NCI-H226 (cell line): ENCODE measurements around the gene ZDHHC11B.
"Not testable (repeated sequence)": the region's sequence is repeated elsewhere in the genome, so short reads cannot be mapped to it uniquely, and the experiment has no call there.

Source experiments
- DNase-seq: peaks from one replicate; pipeline ENCODE4 v3.0.0-alpha.2; 2015

The ZDHHC11B gene

DNA sequence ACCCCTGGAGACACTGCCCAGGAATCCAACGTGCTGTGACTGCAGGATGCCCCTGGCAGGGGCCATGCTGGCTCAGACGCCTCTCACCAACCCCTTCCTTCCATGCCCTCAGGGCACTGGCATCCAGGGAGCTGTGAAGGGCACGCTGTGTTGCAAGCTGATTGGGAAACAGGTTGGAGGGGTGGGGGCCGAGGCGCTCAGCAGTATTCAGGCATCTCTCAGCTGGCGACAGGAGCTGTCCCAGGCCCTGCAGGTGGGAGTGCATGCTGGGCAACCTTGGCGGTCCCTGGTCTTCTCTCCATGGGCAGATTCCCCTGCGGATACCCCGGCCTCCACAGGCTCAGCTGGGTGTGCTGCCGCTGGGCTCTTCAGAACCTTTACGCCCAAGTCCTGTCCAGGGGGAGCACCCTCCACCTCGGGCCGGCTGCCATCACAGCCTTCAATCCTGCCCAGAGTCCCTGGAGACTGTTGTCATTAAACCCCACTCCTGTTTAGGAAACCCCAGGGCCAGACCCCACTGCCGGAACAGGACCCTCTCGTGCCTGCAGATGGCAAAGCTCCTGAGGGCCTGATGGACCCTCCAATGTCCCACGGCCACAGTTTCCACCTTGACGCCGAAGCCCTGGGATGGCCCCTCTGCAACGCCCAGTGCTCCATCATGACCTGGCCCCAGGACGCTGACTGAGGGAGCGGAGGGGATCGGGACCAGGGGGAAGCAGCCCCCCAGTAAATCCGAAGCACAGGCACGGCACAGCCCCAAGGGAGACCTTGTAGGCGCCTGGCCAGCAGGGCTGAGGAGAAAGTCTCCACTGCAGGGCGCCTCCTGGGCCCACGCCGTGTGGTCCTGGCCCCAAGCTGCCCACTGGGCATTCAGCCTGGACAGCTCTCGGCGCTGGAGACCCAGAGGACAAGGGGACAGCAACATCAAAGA lies 100.7 kb downstream of the ZDHHC11B start:
- DNase-seq = no peak

DNA sequence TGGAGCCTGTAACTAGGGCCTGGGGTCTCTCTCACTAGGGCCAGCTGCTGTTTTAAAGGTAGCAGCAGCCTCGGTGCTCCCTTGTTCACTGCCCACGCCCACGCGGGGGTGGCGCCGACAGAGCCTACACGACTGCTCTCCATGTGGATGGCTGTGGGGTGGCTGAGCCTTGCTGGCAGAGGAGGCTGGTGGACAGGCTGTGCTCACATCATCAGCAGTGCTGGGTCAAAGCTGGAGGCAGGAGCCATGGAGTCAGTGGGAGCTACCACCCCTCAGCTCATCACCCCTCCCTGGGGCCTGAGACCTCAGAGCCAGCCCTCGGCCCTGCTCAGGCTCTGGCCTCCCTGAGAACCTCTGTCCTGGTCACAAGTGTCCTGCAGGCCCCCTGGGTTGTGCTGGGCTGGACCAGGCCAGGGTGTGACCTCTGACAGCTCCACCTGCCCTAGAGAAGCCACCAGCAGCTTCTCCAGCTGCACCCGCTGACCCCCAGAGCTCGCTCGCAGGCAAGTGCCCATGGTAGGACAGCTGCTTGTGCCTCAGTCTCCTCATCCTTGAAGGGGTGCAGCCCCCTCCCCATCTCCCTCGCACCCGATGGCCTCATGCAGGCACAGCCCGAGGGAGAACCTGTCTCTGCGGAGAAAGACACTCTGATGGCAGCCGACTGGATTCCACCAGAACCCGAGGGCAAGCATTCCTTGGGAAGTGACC lies 101.7 kb downstream of the ZDHHC11B start:
- not testable (repeated sequence) for DNase-seq

DNA sequence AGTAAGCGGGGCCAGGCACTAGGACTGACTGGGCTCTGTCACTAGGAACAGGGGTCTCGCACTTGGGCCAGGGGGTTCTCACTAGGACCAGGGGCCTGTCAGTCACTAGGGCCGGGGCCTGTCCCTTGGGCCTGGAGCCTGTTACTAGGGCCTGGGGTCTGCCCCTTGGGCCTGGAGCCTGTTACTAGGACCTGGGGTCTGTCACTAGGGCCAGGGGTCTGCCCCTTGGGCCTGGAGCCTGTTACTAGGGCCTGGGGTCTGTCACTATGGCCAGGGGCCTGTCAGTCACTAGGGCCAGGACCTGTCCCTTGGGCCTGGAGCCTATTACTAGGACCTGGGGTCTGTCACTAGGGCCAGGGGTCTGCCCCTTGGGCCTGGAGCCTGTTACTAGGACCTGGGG lies 102.3 kb downstream of the ZDHHC11B start:
- DNase-seq = not testable (repeated sequence)

DNA sequence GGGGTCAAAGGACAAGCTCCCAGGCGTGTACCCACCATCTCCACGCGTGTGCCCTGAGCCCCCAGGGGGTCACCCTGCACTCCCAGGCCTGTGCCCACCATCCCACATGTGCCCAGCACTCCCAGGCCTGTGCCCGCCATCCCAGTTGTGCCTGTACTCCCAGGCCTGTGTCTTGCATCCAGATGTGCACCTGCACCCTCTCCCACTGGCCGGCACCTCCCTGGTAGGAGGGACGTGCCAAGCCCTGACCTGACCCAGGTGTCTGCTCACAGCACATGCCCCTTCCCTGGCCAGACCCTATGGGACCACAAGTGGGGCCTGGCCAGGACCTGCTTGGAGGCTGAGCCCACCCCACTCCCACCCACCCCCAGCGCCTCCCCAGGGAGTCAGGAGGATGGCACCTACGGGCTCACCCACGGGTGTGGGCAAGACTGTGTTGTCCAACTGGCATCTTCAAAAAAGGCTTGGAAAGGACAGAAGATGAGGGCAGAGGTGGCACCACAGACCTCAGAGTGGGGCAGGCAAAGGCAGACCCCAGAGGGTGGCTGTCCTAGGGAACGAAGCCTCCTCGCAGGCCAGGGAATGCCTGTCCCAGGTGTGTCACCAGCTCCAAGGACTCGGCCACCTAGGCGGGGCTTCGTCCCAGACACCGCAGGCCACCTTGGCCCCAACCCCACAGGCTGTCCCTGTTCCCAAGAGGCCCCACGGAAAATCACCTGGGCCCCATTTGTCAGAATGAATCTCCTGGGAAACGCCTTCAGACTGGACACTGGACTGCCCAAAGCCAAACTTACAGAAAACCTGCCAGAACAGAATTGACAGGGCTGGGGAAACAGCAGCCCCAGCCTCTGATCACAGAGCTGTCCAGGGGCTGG lies 103.0 kb downstream of the ZDHHC11B start:
- not testable (repeated sequence) for DNase-seq

DNA sequence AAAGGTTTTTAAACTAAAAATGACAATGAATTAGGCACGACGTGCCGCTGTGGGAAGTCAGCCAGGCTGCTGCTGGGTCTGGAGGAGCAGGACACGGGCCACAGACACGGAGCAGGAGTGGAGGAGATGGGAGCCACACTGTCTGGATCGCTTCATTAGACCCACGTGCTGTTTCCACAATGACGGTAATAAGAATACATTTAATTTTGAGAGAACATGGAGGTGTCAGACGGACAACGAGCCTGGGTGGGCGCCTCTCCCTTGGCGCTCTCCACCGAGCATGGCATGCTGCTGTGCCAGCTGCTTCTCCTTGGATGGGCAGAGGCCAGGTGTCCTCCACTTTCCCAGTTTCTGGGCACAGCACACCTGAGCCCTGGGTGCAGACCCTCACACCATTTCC lies 103.7 kb downstream of the ZDHHC11B start:
- DNase-seq = not testable (repeated sequence)

DNA sequence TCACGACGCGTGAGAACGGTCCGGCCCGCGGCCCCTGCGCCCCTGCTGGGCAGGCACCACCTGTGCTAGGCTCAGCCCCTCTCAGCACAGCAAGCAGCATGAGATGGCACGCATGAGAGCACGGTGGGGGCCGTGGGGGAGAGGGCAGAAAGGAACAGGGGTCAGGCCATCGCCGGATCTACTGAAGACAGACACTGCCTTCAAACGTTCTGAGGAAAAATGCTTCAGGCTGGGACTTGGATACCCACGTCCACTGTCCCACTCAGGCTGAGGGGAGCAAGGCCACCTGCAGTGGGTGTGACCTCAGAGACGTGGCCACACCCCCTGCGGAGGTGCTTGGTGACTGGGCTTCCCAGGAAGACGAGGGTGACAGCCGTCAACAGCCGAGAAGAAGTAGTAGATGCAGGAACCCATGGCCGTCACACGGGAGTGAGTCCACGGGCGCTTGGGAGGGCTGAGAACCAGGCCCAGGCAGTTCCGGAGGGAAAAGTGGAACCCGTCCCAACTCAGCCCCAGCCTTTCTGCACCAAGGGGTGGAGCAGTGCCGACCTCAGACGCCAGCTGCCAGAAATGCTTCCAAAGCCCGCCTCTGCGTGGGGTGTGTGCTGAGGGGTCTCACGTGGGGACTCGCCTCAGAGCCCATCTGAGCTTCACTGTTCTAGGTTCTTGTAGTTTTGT lies 104.3 kb downstream of the ZDHHC11B start:
- not testable (repeated sequence) for DNase-seq

DNA sequence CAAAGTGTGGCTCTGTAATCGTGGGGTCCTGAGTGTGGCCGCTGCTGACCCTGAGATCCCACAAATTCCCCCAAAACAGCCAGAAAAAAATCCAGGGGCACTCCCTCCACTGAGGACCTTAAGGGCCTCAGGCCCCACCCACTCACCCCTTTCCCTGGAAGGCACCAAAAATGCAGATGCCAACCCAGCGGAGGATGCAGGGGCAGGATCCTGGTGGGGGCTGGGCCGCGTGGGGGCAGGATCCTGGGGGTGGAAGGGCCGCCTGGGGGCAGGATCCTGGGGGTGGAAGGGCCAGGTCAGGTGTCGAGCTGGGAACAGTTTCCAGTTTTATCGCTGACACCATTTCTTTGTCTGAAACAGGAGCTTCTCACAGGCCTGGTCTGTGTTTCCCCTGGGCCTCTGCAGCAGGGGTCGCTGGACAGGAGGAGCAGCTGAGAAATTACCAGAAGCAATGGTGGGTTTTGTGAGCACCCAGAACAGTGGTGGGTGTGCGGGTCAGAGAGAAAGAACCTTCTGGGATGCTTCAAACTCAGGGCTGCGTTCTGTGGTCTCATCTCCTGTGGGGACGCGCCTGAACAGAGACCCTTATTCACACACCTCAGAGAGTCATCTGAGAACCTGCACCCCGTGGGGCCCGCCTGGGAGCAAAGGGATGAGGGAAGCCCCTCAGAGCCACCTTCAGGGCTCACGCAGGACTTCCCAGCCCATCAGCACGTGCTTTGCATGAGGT lies 105.2 kb downstream of the ZDHHC11B start:
- not testable (repeated sequence) for DNase-seq

DNA sequence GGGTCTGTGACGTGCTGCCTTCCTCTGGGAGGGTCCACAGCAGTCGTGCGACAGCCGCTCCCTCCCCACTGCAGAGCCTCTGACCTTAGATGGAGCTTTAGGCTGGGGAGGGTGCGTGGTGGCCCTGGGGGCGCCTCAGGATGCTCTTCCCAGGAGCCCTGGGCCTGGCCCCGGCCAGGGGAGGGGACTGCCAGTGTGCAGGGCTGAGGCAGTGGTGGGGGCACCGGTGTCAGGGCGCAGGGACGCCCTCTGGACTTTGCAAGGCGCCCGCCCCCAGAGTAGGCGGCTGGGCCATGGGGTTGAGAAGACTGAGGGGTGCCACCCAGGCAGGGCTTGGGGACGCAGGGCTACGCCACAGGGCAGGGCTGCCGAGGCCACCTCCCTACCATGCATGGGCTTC lies 106.0 kb downstream of the ZDHHC11B start:
- not testable (repeated sequence) for DNase-seq

DNA sequence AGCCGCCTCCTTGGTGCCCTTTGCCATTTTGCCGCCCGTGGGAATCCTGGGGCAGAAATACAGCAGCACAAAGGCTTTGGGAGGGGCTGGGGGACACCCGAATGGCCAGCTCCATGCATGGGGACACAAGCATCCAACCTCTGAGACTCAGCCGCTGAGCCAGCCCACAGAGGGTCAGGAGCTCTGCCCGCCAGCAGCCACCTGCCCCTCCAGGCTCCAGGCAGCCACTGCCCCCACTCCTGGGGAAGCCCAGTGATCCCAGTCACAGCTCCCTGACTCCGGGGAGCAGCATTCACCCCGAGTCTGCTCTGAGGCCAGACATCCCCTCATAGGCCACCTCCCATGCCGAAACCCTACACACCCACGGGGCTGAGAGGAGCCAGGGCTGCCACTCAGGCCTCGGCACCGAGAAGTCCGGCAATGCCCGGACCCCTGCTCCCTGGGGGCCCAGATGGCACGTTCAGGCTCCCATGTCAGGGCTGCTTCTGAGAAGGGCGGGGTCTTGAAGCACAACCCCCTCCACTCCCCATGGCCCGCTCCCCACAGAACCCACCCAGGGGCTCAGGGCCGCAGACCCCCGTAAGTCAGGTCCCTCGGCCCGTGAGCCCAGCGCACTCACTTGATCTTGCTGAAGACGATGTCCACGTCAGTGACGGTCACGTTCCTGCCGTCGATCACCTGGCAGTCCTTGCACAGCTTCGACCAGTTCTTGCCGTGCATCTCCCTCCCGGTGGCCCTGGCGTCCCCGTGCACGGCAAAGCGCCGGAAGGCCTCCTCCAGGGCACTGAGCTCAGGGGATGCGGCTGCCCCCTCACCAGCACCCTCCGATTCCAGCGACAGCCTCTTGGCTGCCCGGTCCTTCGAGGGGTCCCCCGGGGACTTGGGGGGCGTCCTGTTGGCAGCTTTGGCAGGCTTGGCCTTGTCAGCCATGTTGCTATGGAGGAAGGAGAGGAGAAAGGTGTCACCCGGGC lies 107.1 kb downstream of the ZDHHC11B start:
- DNase-seq = no peak

DNA sequence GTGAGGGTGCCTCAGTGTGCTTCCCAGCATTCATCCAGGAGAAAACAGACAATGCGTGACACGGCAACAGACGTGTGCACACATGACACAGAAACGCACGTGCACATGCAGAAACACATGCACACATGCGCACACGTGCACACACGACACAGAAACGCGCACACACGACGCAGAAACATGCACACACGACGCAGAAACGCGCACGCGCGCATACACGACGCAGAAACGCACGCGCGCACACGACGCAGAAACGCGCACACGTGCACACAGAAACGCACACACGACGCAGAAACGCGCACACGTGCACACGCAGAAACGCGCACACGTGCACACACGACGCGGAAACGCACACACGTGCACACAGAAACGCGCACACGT lies 107.8 kb downstream of the ZDHHC11B start:
- no peak for DNase-seq

DNA sequence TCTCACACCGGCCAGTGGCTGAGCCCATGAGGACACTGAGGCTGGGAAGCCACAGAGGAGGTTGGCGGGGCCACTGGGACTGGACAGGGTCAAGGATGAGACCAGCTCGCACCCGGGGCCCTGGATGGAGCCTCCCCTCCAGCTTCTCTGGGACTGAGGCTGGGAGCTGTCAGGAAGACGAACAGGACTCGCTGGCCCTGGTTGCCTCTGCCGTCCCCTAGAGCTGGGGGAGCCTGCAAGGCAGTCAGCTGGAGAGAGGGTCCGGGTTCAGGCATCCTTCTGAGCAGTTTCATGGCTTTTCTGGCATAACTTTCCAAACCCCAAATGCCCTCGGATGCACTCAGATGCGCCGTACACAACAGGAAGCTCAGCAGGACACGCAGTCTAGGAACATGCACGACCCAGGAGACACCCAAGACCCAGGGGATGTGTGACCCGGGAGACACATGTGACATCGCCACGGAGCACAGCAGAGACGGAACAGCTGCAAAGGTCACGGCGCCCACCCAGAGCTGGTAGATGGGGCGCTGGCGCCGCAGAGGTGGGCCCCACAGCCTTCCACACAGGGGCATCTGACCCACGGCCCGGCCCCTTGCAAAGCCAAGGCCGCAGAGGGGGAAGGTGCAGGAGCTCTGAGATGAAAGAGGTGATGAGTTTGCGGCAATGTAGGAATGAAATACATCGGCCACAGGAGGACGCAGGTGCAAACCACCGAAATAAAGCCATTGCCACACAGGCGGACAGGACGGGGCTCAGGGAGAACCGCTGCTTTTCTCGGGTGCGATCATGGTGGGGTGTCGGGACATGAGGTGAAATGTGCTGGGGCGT lies 108.4 kb downstream of the ZDHHC11B start:
- no peak for DNase-seq

DNA sequence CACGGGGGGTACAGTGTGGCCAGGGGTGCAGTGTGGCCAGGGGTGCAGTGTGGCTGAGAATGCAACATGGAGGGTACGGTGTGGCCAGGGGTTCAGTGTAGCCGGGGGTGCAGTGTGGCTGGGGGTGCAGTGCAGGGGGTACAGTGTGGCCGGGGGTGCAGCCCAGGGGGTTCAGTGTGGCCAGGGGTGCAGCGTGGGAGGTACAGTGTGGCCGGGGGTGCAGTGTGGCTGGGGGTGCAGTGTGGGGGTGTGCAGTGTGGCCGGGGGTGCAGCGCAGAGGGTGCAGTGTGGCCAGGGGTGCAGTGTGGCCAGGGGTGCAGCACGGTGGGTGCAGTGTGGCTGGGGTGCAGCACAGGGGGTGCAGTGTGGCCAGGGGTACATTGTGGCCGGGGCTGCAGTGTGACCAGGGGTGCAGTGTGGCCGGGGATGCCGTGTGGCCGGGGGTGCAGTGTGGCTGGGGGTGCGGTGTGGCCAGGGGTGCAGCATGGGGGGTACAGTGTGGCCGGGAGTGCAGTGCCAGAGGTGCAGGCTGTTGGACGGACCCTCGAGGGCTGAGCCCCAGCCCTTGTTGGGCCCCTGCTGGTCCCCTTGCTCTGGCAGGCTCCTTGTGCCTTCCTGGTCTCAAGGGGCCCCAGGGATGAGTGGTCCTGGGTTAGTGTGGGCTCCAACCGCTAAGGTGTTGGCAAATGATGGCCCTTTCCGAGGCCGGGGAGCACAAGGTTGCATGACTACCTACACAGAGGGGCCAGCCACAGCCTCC lies 109.2 kb downstream of the ZDHHC11B start:
- DNase-seq = no peak

DNA sequence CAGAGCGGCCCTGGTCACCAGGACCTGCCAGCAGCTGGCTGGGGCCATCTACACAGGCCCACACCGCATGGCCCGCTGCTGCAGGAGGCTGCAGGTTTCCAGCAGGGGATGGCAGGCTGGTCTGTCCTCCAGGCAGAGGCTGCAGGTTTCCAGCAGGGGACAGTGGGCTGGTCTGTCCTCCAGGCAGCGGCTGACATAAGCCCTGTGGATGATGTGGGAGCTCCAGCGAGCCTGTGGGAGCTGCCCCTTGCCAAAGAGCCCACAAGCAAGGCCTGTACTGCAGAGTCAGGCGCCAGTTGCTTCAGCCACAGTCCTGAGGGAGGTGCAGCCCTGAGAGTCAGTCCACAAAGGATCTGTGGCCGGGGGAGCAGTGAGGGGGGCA lies 109.9 kb downstream of the ZDHHC11B start:
- no peak for DNase-seq

DNA sequence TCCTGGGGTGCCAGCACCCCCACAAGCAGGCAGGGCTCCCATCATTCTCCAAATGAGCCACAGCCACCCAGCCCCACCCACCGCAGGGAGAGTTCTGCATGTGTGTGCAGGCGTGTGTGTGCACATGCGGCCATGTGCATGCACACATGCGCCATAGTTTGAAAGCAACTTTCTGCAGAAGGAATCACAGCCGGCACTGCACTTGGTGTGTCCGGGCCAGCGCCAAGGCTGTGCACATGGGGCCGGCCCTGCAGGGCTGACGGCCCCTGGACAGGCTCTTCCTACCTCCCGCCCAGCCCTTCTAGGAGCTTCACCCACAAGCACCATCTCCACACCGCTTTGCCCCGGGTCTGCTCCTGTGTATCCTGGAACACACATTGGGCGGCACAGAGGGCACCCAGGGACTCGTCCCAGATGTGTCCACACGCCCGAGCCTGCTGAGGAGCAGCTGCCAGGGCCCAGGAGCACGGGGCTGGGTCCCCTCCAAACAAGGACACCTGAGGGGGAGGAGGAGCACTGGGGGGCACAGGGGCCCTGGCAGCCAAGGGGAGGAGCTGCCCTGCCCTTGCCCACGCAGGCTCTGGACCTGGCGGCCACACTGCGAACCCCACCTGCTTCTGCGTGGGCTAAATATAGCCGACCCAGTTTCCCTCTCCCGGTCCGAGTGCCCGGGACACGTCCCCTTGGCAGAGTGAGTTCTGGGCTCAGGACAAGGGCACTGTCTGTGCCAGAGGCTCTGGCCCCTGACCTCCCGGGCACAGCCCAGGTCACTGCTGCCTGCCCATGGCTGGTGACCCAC lies 110.5 kb downstream of the ZDHHC11B start:
- no peak for DNase-seq

DNA sequence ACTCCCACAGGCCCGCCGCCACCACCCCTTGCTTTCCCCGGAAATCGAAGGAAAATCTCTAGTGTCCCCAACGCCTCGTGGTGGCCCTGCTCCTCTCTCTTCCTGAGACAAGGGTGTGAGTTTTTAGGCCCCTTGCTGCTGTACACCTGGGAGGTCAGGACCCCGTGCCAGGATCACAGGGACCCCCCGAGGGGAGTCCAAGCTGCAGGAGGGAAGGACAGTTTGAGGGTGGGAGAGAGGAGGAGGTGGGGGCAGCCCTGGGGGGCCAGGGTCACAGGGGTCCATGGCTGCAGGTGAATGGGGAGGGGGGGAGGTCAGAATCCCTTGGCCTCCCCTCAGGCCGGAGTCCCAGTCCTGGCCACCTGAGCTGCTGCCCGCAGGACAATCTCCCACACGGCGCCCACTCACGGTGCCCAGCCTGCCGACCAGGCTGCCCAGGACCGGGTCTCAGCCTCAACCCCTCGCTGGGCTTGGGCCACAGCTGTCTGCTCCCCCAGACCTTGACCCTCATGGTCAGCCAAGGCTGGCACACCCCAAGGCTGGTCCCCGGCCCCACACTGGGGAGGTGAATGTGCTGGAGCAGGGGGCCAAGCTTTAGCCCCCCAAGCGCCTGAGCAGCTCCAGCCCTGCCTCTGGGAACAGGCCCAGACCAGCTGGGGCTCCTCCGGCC lies 111.2 kb downstream of the ZDHHC11B start:
- no peak for DNase-seq

DNA sequence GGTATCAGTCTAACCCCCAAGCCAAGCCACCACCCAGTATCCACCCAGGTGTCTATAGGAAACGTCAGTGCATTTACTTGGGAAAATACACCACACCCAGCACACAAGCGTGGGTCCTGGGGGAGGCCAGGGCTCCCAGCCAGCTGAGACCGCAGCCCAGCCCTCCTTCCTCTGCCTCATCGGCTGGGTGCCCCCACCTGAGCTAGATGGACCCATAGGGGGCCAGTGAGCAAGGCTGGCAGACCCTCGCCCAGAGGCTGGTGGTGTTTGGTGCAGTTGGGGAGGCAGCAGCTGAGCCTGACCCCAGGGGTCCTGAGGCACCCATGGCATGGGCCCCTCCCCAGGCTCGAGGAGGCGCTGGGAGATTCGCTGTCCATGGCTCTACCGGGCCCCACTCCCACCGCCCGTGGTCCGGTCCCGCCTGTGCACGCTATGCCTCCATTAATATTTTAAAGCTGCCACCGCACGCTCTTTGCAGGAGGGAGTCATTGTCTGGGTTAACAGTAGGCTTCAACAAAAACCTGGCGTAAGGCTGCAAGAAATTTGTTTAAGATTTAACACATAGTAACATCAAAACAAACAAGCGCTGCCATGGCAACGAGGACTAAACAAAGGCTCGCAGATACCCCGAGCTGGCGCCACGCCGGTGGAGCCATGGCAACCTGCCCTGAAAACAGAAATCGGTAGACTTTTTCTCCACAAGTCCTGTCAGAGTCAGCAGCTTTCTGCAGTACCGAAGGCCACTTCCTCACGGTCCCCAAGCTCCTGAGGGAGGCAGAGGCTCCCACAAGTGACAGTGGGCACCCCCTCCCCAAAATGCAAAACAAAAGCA lies 112.0 kb downstream of the ZDHHC11B start:
- peak; percentile 82 for DNase-seq
